ENCODE results near the gene TWSG1.
"Not testable (repeated sequence)": the region's sequence is repeated elsewhere in the genome, so short reads cannot be mapped to it uniquely, and the experiment has no call there.

The TWSG1 gene

GRCh38 chr18:9426753-9427152, 92.2 kb downstream of the TWSG1 start:
- no peak for DNase-seq (ENCODE audit: low read depth)

- no peak for DNase-seq (ENCODE audit: low read depth)
These were observed 93.7 kb downstream of the TWSG1 start for GRCh38 chr18:9428301-9428706.

GRCh38 chr18:9428862-9429661, 94.5 kb downstream of the TWSG1 start:
- DNase-seq (ENCODE audit: low read depth): no peak

GRCh38 chr18:9429662-9429993, 95.1 kb downstream of the TWSG1 start:
- no peak for DNase-seq (ENCODE audit: low read depth)

- not testable (repeated sequence) for DNase-seq (ENCODE audit: low read depth)
These were observed 95.7 kb downstream of the TWSG1 start for GRCh38 chr18:9430315-9430714.

GRCh38 chr18:9431296-9431695, 96.7 kb downstream of the TWSG1 start:
- no peak for DNase-seq (ENCODE audit: low read depth)

GRCh38 chr18:9433122-9433521, 98.5 kb downstream of the TWSG1 start:
- DNase-seq (ENCODE audit: low read depth): not testable (repeated sequence)

- no peak for DNase-seq (ENCODE audit: low read depth)
These were observed 99.1 kb downstream of the TWSG1 start for GRCh38 chr18:9433671-9434121.

GRCh38 chr18:9434122-9434701, 99.6 kb downstream of the TWSG1 start:
- no peak for DNase-seq (ENCODE audit: low read depth)

GRCh38 chr18:9435041-9435440, 100.5 kb downstream of the TWSG1 start:
- DNase-seq (ENCODE audit: low read depth): no peak

- no peak for DNase-seq (ENCODE audit: low read depth)
These were observed 101.8 kb downstream of the TWSG1 start for GRCh38 chr18:9436206-9436929.

- DNase-seq (ENCODE audit: low read depth): no peak
These were observed 102.5 kb downstream of the TWSG1 start for GRCh38 chr18:9437021-9437437.

GRCh38 chr18:9437672-9438071, 103.1 kb downstream of the TWSG1 start:
- no peak for DNase-seq (ENCODE audit: low read depth)

GRCh38 chr18:9441061-9441460, 106.5 kb downstream of the TWSG1 start:
- no peak for DNase-seq (ENCODE audit: low read depth)

- no peak for DNase-seq (ENCODE audit: low read depth)
These were observed 110.0 kb downstream of the TWSG1 start for GRCh38 chr18:9444549-9444948.

- DNase-seq (ENCODE audit: low read depth): no peak
These were observed 112.3 kb downstream of the TWSG1 start for GRCh38 chr18:9446839-9447238.

- no peak for DNase-seq (ENCODE audit: low read depth)
These were observed 112.8 kb downstream of the TWSG1 start for GRCh38 chr18:9447334-9447733.

GRCh38 chr18:9449600-9450414, 115.2 kb downstream of the TWSG1 start:
- no peak for DNase-seq (ENCODE audit: low read depth)

- DNase-seq (ENCODE audit: low read depth): not testable (repeated sequence)
These were observed 116.3 kb downstream of the TWSG1 start for GRCh38 chr18:9450920-9451319.
